HG03432 (cell line): ENCODE measurements around the gene ESRRB.

Experiments used
- ATAC-seq: cut with Tn5 transposase; IDR thresholded peaks from one replicate; pipeline ENCODE4 v1.9.1; 2021; ENCODE audit warnings: mild to moderate bottlenecking, moderate library complexity; ENCODE audit not compliant: unreplicated experiment

ESRRB gene

GRCh38 chr14:76396714-76397187 is 20.8 kb downstream of the ESRRB start:
- ATAC-seq, result no peak

DNA sequence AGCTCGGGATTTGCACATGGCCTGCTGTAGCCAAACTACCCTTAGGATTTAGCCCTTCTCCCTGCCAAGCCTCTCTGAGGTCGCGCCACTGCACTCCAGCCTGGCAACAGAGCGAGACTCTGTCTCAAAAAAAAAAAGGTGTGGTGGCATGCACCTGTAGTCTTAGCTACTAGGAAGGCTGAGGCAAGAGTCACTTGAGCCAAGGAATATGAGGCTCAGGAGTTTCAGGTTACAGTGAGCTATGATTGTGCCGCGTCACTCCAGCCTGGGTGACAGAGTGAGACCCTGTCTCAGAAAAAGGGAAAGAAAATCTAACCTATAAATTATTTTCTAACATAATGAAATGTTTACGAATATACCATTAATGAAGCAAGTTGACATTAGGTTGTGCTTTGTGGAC is 29.7 kb downstream of the ESRRB start:
- ATAC-seq, result no peak

DNA sequence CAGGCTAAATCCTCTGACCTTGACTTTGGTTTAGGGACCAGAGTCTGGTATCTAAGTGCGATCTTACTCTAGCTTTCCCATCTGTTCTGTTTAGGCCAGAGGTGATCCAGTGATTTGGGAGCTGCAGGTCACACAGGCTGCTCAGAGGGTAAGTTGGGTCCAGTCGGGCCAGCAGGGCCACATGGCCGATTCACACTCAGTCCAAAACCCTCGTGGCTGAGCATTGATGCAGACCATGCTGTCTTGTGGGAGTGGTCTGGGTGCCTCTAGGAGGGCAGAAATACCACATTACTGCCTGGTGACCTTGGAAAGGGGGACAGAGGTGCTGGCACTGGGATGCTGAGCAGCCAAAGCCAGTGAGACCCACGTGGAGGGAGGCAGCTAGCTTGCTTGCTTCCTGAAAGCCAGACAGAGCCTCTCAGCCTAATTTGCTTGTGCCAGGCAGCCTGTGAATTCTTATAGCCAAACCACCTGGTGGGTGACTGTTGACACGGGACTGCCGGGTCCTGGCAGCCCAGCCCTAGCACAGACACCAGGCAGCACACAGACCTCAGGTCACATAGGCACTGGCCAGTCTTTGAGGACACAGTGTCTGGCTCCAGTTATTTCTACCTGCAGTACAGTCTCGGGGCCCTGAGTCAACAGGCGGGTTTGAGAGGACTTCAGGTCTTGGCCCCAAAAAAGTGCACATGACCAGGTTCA is 31.7 kb downstream of the ESRRB start:
- no peak for ATAC-seq

GRCh38 chr14:76408877-76409276 is 32.9 kb downstream of the ESRRB start:
- ATAC-seq, result no peak

DNA sequence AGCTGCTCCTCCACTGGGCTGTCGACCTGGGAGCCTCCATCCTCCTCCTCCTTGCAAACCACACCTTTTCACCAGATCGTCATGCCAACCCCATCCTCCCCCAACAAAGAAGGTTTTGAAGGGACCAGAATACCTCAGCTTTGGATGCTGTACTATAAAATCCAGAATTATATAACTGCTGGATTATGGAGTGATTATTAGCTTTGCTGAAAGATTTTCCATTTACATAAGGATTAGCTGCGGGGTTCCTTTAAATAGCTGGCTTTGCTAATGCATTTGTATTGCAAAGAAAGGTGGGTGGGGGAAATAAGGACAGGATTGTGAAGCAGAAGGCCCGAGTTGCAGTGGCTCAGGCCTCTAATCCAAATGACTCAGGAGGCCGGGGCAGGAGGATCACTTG is 36.6 kb downstream of the ESRRB start:
- ATAC-seq, result no peak

GRCh38 chr14:76413106-76413961 is 37.4 kb downstream of the ESRRB start:
- no peak for ATAC-seq

- ATAC-seq, result no peak
Measured at GRCh38 chr14:76413962-76414600, 38.1 kb downstream of the ESRRB start.

GRCh38 chr14:76419399-76419798 is 43.5 kb downstream of the ESRRB start:
- no peak for ATAC-seq

DNA sequence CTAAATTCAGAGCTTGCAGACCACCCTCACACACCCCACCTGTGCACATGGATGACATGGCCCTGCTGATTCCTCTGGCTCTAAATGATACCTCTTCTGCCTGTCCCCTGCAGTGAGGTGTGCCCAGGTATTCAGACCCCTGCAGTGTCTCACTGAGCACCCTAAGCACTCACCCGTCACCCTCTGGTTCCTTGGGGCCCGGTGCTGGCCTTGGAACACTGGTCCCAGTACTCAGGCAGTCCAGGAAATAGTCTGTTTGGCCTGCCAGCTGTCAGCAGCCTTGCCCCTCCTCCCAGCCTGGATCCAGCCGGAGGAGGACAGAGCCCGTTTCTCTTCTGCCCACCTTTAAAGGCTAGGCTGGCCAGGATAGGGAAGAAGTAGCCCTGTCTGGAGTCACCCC is 44.9 kb downstream of the ESRRB start:
- ATAC-seq, result no peak

GRCh38 chr14:76421662-76422061 is 45.7 kb downstream of the ESRRB start:
- ATAC-seq, result no peak

DNA sequence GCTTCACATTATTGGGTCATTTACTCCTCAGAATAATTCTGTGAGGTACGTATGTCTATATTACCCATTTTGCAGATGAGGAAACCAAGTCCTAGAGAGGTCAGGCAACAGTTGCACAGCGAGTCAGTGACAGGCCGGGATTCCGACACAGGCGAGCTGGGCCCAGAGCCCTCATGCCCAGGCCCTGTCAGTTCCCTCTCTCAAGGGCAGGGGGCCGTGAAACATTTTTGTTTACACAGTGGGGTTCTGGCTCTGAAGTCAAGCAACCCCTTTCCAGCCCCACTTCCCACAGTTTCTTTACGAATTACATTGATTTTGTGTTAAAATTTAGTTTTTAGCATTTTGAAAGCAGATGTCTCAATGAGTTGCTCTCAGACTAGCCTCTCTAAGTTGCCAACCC is 46.7 kb downstream of the ESRRB start:
- no peak for ATAC-seq

GRCh38 chr14:76423534-76423933 is 47.6 kb downstream of the ESRRB start:
- no peak for ATAC-seq

GRCh38 chr14:76424359-76424758 is 48.4 kb downstream of the ESRRB start:
- no peak for ATAC-seq

DNA sequence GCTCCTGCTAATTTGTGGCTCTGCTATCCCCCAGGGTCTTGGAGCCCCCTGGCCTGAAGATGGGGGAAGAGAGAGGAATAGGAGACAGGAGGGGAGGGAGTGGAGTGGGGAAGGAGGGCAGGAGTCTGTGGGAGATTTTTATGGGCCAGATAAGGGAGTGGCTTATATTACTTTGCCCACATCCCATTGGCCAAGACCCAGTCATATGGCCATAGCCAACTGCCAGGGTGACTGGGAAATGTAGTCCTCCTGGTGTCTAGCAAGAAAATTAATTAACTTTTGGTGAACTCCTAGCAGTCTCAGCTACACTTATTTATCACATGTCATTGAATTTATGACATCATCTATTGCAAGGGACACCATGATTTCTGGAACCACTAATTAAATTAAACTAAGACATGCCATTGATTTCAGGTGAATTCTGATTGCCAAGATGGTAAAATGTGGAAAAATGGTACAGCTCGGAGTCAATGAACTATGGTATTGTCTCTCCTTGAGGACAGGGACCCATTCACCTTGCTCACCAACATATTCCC is 50.3 kb downstream of the ESRRB start:
- ATAC-seq, result no peak

- ATAC-seq, result no peak
Measured at GRCh38 chr14:76428611-76429010, 52.7 kb downstream of the ESRRB start.

- no peak for ATAC-seq
Measured at GRCh38 chr14:76430017-76430416, 54.1 kb downstream of the ESRRB start.

GRCh38 chr14:76430475-76430980 is 54.6 kb downstream of the ESRRB start:
- ATAC-seq, result no peak

- ATAC-seq, result no peak
Measured at GRCh38 chr14:76431538-76431937, 55.6 kb downstream of the ESRRB start.

- ATAC-seq, result no peak
Measured at GRCh38 chr14:76432827-76433752, 57.2 kb downstream of the ESRRB start.

GRCh38 chr14:76434220-76434619 is 58.3 kb downstream of the ESRRB start:
- no peak for ATAC-seq
